Fibroblast of lung (primary cell): Measurements from ENCODE around the gene RPS19BP1. TPM values are rescaled to one million over a fixed set of nuclear protein-coding genes. Genes with fewer than 3 reads are reported as not detected.

Experiments
- DNase-seq, 2 donors: peaks; one replicate each; pipeline versions ENCODE4 v3.0.0 to v3.0.0-alpha.2; 2010; ENCODE audit warnings: low read depth in 2 of 2
- H2AFZ ChIP-seq: 2 replicates; pipeline ENCODE4 v1.5.1; 2012; ENCODE audit warnings: low read length, control low read depth, inconsistent platforms
- H3K27ac ChIP-seq: 2 replicates; pipeline ENCODE4 v1.5.1; 2011; ENCODE audit warnings: low read length, control low read depth; ENCODE audit not compliant: insufficient read depth
- H3K27me3 ChIP-seq: 2 replicates; pipeline ENCODE4 v1.5.1; 2011; ENCODE audit warnings: mild to moderate bottlenecking, low read length; ENCODE audit not compliant: control insufficient read depth, insufficient read depth
- H3K36me3 ChIP-seq: 2 replicates; pipeline ENCODE4 v1.5.1; 2011; ENCODE audit warnings: low read length; ENCODE audit not compliant: control insufficient read depth, insufficient read depth
- H3K4me1 ChIP-seq: 2 replicates; pipeline ENCODE4 v1.5.1; 2011; ENCODE audit warnings: low read length; ENCODE audit not compliant: control insufficient read depth, insufficient read depth; ENCODE audit errors: extremely low read depth
- H3K4me2 ChIP-seq: 2 replicates; pipeline ENCODE4 v1.5.1; 2011; ENCODE audit warnings: low read length, control low read depth; ENCODE audit not compliant: insufficient read depth; ENCODE audit errors: extremely low read depth
- H3K4me3 ChIP-seq, 4 experiments: fragments of 200-600 bp in 1 of 4; sonication (generic) in 1 of 4; replicated peaks in 1 of 4; 2 replicates each; pipeline ENCODE4 v1.5.1; 2011 to 2016; ENCODE audit warnings: low read length in 4 of 4, low read depth in 3 of 4, mild to moderate bottlenecking in 3 of 4, control low read depth in 2 of 4, inconsistent platforms in 1 of 4, mixed read lengths in 1 of 4; ENCODE audit not compliant: insufficient read depth in 1 of 4; ENCODE audit errors: control extremely low read depth in 1 of 4
- H3K79me2 ChIP-seq: 2 replicates; pipeline ENCODE4 v1.5.1; 2012; ENCODE audit warnings: mild to moderate bottlenecking, low read length, inconsistent platforms; ENCODE audit not compliant: control insufficient read depth, insufficient read depth
- H3K9ac ChIP-seq: 2 replicates; pipeline ENCODE4 v1.5.1; 2011; ENCODE audit warnings: mild to moderate bottlenecking, low read length, control low read depth; ENCODE audit not compliant: insufficient read depth
- H3K9me3 ChIP-seq: 2 replicates; pipeline ENCODE4 v1.5.1; 2012; ENCODE audit warnings: low read depth, low read length; ENCODE audit not compliant: control insufficient read depth, insufficient read depth
- H4K20me1 ChIP-seq: 2 replicates; pipeline ENCODE4 v1.5.1; 2011; ENCODE audit warnings: low read length; ENCODE audit not compliant: control insufficient read depth, insufficient read depth; ENCODE audit errors: extremely low read depth
- EZH2 ChIP-seq: IDR thresholded peaks from 2 replicates; pipeline ENCODE4 v1.5.1; 2012; ENCODE audit warnings: low read length, control low read depth, mild to moderate bottlenecking; ENCODE audit errors: missing control alignments
- polyA plus RNA-seq, 2 donors: library from polyadenylated mRNA; depleted of rRNA in 1 of 2; stranded (reverse) in 1 of 2; unstranded in 1 of 2; fragments of >200 nt; gene quantifications; 2 replicates each; pipeline ENCODE4 v1.2.1, GENCODE V29; 2011 to 2012; ENCODE audit warnings: missing spikeins in 1 of 2
- total RNA-seq: library from RNA; depleted of rRNA; stranded (reverse); fragments of >200 nt; gene quantifications from 2 replicates; pipeline ENCODE4 v1.2.1, GENCODE V29; 2014
- TF ChIP-seq, protein P1 (sequence below), 2 donors: IDR thresholded peaks in 1 of 2; conservative IDR thresholded peaks in 1 of 2; 1 replicate in 1 of 2; 2 replicates in 1 of 2; pipeline ENCODE4 v1.5.1; 2011 to 2012; ENCODE audit warnings: low read length in 2 of 2, control low read depth in 1 of 2, inconsistent platforms in 1 of 2, low read depth in 1 of 2, mild to moderate bottlenecking in 1 of 2

Gene RPS19BP1
- total and polyA plus RNA-seq, 2 donors (not counting 1 experiment from before 2014, with no cell fraction given), result 41.6 to 44.3 TPM

DNA sequence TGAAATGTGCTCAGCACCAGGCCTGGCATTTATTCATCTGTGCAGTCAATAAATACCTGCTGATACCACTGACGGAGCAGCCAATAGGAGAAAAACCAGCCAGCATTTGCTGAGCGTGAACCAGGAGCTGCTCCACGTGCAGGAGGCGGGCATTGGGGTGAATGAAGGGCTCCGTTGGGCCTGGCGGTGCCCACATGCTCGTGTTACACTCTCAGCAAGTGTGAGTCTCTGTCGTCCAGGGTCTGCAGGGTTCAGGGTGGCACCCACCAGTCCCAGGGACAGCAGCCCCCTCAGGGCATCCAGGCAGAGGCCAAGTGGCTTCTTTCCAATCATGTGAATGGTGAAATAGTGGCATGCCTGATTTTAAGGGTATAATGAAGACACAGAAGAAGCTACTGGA, 4.2 kb upstream of the RPS19BP1 start:
- Histone ChIP-seq H3K9me3 (no peaks in the 10 kb centered on the region), H3K4me2 (no peak overlapping the region), H3K27ac (no peak overlapping the region), H3K4me3 (no peak overlapping the region), H2AFZ (no peak overlapping the region), H3K4me1 (no peaks in the 10 kb centered on the region), H3K36me3 (no peaks in the 10 kb centered on the region), H4K20me1 (no peaks in the 10 kb centered on the region), H3K27me3 (no peaks in the 10 kb centered on the region), H3K9ac (no peak overlapping the region), H3K79me2 (peaks cover 6% of the 10 kb centered on the region)
- DNase-seq, result no peak
- TF ChIP-seq, protein P1, sequence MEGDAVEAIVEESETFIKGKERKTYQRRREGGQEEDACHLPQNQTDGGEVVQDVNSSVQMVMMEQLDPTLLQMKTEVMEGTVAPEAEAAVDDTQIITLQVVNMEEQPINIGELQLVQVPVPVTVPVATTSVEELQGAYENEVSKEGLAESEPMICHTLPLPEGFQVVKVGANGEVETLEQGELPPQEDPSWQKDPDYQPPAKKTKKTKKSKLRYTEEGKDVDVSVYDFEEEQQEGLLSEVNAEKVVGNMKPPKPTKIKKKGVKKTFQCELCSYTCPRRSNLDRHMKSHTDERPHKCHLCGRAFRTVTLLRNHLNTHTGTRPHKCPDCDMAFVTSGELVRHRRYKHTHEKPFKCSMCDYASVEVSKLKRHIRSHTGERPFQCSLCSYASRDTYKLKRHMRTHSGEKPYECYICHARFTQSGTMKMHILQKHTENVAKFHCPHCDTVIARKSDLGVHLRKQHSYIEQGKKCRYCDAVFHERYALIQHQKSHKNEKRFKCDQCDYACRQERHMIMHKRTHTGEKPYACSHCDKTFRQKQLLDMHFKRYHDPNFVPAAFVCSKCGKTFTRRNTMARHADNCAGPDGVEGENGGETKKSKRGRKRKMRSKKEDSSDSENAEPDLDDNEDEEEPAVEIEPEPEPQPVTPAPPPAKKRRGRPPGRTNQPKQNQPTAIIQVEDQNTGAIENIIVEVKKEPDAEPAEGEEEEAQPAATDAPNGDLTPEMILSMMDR (conservative IDR thresholded peaks at IDR 0.05 in 1 of 2, IDR thresholded peaks at IDR 0.05 in 1 of 2; ENCODE audit: low read depth in 1 of 2, low read length in 2 of 2), result no peak
- no peak for TF ChIP-seq EZH2

DNA sequence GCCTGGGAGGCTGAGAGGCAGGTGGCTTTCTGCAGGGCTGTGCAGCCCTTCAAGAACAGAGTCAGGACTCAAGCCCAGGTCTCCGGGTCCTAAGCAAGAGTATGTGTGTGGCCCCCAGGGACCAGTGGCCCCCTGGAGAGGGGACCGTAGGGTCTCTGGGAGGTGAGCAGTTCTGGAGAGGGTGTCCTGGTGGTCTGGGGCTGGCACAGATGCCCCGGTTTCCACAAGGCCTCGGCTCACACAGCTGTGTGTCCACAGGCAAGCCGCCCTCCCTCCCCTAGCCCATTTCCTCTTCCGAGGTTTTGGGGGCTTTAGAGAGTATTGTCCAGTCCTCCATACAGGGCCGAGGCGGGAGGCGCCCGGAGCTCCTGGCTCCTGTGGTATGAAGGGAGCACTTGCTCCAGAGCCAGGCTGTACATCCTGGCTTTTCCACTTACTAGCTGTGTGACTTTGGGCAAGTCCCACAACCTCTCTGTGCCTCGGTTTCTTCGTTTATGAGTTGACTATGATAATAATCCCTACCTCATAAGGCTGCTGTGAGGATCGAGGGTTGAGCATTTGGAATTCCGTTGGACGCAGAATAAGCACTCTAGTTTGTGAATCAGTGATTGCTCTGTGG, 3.4 kb upstream of the RPS19BP1 start:
- Histone ChIP-seq H3K4me3 (no peak overlapping the region), H4K20me1 (no peaks in the 10 kb centered on the region), H3K27ac (no peak overlapping the region), H2AFZ (no peak overlapping the region), H3K27me3 (no peaks in the 10 kb centered on the region), H3K36me3 (peaks cover 1% of the 10 kb centered on the region), H3K4me1 (peaks cover 6% of the 10 kb centered on the region), H3K4me2 (no peak overlapping the region), H3K9ac (no peak overlapping the region), H3K9me3 (no peaks in the 10 kb centered on the region), H3K79me2 (peaks cover 13% of the 10 kb centered on the region)
- DNase-seq, result no peak
- TF ChIP-seq, protein P1 (conservative IDR thresholded peaks at IDR 0.05 in 1 of 2, IDR thresholded peaks at IDR 0.05 in 1 of 2; ENCODE audit: low read depth in 1 of 2, low read length in 2 of 2), result no peak
- TF ChIP-seq EZH2, result no peak

DNA sequence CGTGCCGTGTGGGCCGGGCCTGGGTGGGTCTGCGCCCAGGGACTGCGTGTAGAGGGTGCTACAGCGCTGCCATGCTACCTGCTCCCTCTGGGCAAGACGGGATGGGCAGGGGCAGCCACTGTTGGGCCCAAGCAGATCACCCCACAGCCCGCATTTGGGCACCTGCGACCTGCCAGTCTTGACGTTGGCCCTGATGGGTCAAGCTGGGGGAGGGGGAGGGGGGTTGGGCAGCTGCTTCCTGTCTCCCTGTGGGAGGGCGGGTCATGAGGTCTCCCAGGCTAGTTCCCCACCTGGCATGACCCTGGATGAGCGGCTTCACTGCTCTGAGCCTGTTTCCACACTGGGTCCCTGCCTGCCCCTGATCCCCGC, 2.8 kb upstream of the RPS19BP1 start:
- DNase-seq, result no peak
- TF ChIP-seq EZH2, result no peak
- TF ChIP-seq, protein P1 (conservative IDR thresholded peaks at IDR 0.05 in 1 of 2, IDR thresholded peaks at IDR 0.05 in 1 of 2; ENCODE audit: low read depth in 1 of 2, low read length in 2 of 2), result no peak

More for the DNA sequence above, 2.8 kb upstream of the RPS19BP1 start:
- Histone ChIP-seq H3K79me2 (peaks cover 17% of the 10 kb centered on the region), H4K20me1 (no peaks in the 10 kb centered on the region), H3K27me3 (no peaks in the 10 kb centered on the region), H3K36me3 (peaks cover 2% of the 10 kb centered on the region), H3K9me3 (no peaks in the 10 kb centered on the region), H3K4me1 (peaks cover 7% of the 10 kb centered on the region), H3K4me3 (no peak overlapping the region), H3K27ac (no peak overlapping the region), H3K4me2 (no peak overlapping the region), H3K9ac (no peak overlapping the region), H2AFZ (no peak overlapping the region)
